BLaER1 treated with 17β-estradiol and CSF1 and Interleukin-3, amounts not matched to agents 10 nM and 100 nM (cell line): ENCODE data around the gene SPOCD1.

ENCODE experiments used
- H3K27ac ChIP-seq, 11 experiments: shearing (Covaris generic); formaldehyde crosslinking; 2 replicates each; pipeline ENCODE4 v1.8.1; 2022
- H3K27me3 ChIP-seq, 11 experiments: shearing (Covaris generic); formaldehyde crosslinking; 2 replicates each; pipeline ENCODE4 v1.8.1; 2022
- H3K36me3 ChIP-seq, 11 experiments: shearing (Covaris generic); formaldehyde crosslinking; 2 replicates each; pipeline ENCODE4 v1.8.1; 2022
- H3K4me1 ChIP-seq, 10 experiments: shearing (Covaris generic); formaldehyde crosslinking; 2 replicates each; pipeline ENCODE4 v1.8.1; 2022
- H3K4me2 ChIP-seq, 11 experiments: shearing (Covaris generic); formaldehyde crosslinking; 2 replicates each; pipeline ENCODE4 v1.8.1; 2022
- H3K4me3 ChIP-seq, 10 experiments: shearing (Covaris generic); formaldehyde crosslinking; 2 replicates each; pipeline ENCODE4 v1.8.1; 2022
- H3K9ac ChIP-seq, 11 experiments: shearing (Covaris generic); formaldehyde crosslinking; 2 replicates each; pipeline ENCODE4 v1.8.1; 2022
- H3K9me3 ChIP-seq, 11 experiments: shearing (Covaris generic); formaldehyde crosslinking; replicated peaks in 1 of 11; 2 replicates each; pipeline ENCODE4 v1.8.1; 2022
- H4K20me1 ChIP-seq, 11 experiments: shearing (Covaris generic); formaldehyde crosslinking; 2 replicates each; pipeline ENCODE4 v1.8.1; 2022
- Cebpa-rat ChIP-seq, 11 experiments: shearing (Covaris generic); IDR thresholded peaks; 2 replicates each; pipeline ENCODE4 v1.8.1; 2022

The SPOCD1 gene

DNA sequence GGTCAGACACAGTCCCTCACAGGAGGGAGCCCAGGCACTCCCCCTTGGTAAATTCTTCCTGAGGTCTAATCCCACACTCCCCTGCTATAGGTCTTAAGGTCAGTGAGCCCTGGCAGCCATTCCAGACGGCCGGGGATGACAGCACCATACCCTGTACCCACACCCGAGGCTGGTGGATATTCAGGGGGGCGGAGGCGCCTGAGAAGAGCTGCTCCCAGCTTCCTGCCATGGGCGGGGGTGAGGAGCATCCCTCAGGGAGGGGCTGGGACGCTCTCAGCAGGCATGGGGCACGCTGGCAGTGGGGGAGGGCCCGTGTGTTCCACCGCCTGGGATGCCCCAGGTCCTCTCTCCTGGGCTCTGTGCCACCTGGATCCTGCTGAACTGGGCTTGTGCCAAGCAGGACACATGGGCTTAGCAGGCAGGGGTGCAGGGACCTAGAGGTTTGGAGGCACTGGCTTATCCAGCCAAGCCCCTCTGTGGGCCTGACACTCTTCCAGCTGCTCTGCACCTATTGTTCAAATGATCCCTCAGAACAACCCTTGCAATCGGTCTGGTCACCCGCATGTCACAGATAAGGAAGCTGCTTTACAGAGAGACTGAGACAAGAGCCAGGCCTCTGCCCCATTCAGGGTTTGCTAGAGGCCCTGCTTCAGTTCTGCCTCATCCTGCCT is 46.0 kb downstream of the SPOCD1 start:
- H3K4me2 ChIP-seq = peak overlapping the region in 5 of 11 experiments; percentile 10 to 40 (median 24); a peak in 5 of 22 replicates
- TF ChIP-seq Cebpa-rat (IDR thresholded peaks at IDR 0.05) = no peak
- H4K20me1 ChIP-seq = peaks cover 0 to 63% (median 12%) of the 10 kb centered on the region in 11 experiments; a peak in 13 of 22 replicates
- H3K36me3 ChIP-seq = no peaks in the 10 kb centered on the region
- no peaks in the 10 kb centered on the region for H3K9me3 ChIP-seq
- no peak overlapping the region for H3K27ac ChIP-seq
- no peak overlapping the region for H3K9ac ChIP-seq
- no peak overlapping the region for H3K4me3 ChIP-seq
- H3K27me3 ChIP-seq = peaks cover 51 to 83% (median 64%) of the 10 kb centered on the region in 11 experiments
- H3K4me1 ChIP-seq = peaks cover 25 to 48% (median 40%) of the 10 kb centered on the region in 10 experiments

DNA sequence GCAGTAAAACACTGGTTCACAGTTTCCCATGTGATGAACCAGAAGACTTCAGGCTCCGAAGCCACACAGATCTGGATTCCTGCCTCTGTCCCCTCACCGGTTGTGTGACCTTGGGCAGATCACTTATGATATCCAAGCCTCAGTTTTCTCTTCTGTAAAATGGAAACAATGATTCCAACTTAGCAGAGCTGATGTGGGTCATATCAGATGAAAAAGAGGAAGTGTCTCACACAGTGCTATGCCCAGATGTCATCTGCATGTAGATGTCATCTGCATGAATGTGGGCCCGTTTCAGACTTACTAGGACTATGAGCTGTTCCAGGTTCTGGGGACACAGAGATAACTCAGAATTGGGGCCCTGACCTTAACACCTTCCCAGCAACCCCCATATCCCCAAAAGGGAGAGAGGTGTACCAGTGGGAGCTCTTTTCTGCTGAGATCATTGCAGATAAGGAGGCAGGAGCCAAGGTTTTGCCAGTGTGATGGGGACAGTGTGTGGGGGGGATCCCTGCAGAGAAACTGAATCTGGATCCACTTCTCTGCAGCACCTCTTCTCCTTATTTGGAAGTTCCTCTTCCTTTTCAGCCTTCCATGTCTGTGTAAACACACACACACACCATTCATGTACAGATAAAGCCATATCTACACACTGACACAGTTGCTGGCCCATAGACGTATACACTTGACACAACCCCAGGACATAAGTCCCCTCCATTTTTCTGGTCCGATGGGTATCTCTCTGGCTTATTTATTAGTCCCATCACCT is 46.7 kb downstream of the SPOCD1 start:
- Histone ChIP-seq H4K20me1 (peaks cover 0 to 69% (median 12%) of the 10 kb centered on the region in 11 experiments; a peak in 13 of 22 replicates), H3K27ac (no peak overlapping the region), H3K9me3 (no peaks in the 10 kb centered on the region), H3K4me3 (no peak overlapping the region), H3K36me3 (no peaks in the 10 kb centered on the region), H3K9ac (no peak overlapping the region), H3K27me3 (peaks cover 44 to 83% (median 63%) of the 10 kb centered on the region in 11 experiments), H3K4me2 (peak overlapping the region in 6 of 11 experiments; percentile 5 to 40 (median 20); a peak in 7 of 22 replicates), H3K4me1 (peaks cover 27 to 54% (median 46%) of the 10 kb centered on the region in 10 experiments)
- TF ChIP-seq Cebpa-rat (IDR thresholded peaks at IDR 0.05) = no peak

DNA sequence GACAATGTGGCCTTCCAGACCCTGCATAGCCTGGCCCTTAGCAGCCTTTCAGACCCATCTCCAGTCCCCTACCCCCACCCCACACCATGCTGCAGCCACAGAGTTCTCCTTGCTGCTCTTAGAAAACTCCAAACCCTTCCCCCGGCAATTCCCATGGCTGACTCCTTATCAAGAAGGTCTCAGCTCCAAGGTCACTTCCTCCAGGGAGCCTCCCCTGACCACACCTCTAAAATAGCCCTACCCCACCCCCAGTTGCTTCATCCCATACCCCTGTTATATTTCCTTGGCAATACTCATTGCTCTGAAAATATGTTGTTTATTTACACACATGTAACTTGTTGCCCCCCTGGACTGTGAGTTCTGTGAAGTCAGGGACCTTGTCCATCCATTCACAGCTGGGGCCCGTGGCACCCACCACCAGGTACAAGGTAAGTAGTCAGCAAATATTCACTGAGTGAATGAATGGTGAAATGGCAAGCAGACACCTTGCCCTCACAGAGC is 47.4 kb downstream of the SPOCD1 start:
- no peak for TF ChIP-seq Cebpa-rat (IDR thresholded peaks at IDR 0.05)
- peaks cover 28 to 57% (median 48%) of the 10 kb centered on the region in 10 experiments for H3K4me1 ChIP-seq
- no peak overlapping the region for H3K27ac ChIP-seq
- no peaks in the 10 kb centered on the region for H3K9me3 ChIP-seq
- no peak overlapping the region for H3K9ac ChIP-seq
- H3K4me3 ChIP-seq = no peak overlapping the region
- peaks cover 41 to 82% (median 60%) of the 10 kb centered on the region in 11 experiments for H3K27me3 ChIP-seq
- H3K4me2 ChIP-seq = no peak overlapping the region
- no peaks in the 10 kb centered on the region for H3K36me3 ChIP-seq
- peaks cover 0 to 69% (median 12%) of the 10 kb centered on the region in 11 experiments; a peak in 13 of 22 replicates for H4K20me1 ChIP-seq

DNA sequence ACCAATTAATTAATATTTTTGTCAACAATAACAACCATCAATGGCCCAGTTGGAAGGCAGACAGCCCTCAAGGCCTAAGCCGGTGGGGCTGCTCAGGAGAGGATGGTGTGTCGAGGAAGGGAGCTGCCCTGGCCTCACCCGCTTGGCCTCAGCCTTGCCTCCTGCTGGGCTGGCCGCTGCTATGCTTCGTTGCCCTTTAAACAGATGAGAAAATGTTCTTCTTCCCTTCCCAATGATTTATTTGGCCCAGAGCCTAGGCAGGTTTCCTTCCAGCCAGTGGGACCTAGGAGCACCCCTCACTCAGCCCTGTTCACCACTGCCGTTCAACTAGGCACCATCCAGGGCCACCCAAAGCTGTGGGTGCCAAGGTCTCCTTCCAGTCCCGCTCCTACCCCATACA is 48.6 kb downstream of the SPOCD1 start:
- H3K4me3 ChIP-seq = no peak overlapping the region
- H3K4me1 ChIP-seq = peaks cover 30 to 60% (median 47%) of the 10 kb centered on the region in 10 experiments
- H3K27me3 ChIP-seq = peaks cover 34 to 82% (median 55%) of the 10 kb centered on the region in 11 experiments
- H3K4me2 ChIP-seq = peak overlapping the region in 1 of 11 experiments; percentile 15; a peak in 3 of 22 replicates
- TF ChIP-seq Cebpa-rat (IDR thresholded peaks at IDR 0.05) = no peak
- no peaks in the 10 kb centered on the region for H3K9me3 ChIP-seq
- no peak overlapping the region for H3K27ac ChIP-seq
- H4K20me1 ChIP-seq = peaks cover 0 to 62% (median 5%) of the 10 kb centered on the region in 11 experiments; a peak in 13 of 22 replicates
- no peaks in the 10 kb centered on the region for H3K36me3 ChIP-seq
- no peak overlapping the region for H3K9ac ChIP-seq

DNA sequence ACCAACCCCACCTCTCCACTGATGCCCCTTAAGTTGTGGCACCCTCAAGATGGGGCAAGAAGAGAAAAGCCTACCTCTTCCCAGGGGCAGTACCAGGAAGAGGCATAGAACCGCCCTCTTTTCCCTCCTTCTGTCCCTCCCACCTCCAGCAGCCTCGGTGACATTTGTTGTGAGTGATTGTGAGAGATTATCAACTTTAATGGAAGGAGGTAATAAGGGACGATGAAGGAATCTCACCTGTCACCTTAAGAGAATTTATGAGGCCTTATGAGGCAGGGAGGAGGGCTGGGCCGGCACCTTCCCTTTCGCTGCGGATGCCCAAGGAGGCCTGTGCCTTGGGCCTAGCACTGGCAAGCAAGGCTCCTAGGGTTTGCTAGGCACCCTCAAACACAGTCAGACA is 50.3 kb downstream of the SPOCD1 start:
- no peak overlapping the region for H3K9ac ChIP-seq
- H4K20me1 ChIP-seq = peaks cover 0 to 57% (median 7%) of the 10 kb centered on the region in 11 experiments; a peak in 11 of 22 replicates
- H3K4me1 ChIP-seq = peaks cover 35 to 69% (median 56%) of the 10 kb centered on the region in 10 experiments
- H3K27ac ChIP-seq = no peak overlapping the region
- TF ChIP-seq Cebpa-rat (IDR thresholded peaks at IDR 0.05) = no peak
- H3K4me2 ChIP-seq = peak overlapping the region in 8 of 11 experiments; percentile 92 to 100 (median 99); a peak in 14 of 22 replicates
- H3K36me3 ChIP-seq = no peaks in the 10 kb centered on the region
- no peaks in the 10 kb centered on the region for H3K9me3 ChIP-seq
- H3K4me3 ChIP-seq = no peak overlapping the region
- peaks cover 17 to 76% (median 40%) of the 10 kb centered on the region in 11 experiments for H3K27me3 ChIP-seq

DNA sequence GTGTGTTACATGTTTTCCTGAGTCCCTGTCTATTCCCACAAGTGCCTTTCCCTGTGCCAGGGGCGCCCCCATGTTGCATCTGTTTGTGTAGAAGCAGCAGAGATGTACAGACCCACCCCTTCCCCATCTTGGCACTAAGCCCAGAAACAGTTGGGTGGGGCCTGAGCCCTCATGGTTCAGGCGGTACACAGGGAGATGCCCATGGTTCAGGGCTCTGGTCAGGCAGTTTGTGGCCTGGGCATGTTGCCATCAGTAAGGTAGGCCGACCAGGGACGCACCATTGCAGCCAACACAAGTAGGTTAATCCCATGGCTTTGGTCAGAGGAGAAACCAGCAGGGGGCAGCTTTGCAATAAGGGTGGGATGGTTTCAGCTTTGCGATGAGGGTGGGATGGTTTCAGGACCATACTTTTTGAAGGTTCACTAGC is 50.8 kb downstream of the SPOCD1 start:
- Histone ChIP-seq H3K4me1 (peaks cover 35 to 72% (median 59%) of the 10 kb centered on the region in 10 experiments), H3K4me2 (peak overlapping the region in 10 of 11 experiments; percentile 90 to 100 (median 99); a peak in 18 of 22 replicates), H3K27me3 (peaks cover 12 to 71% (median 36%) of the 10 kb centered on the region in 11 experiments; a peak in 20 of 22 replicates), H3K4me3 (no peak overlapping the region), H3K27ac (no peak overlapping the region), H4K20me1 (peaks cover 0 to 54% (median 8%) of the 10 kb centered on the region in 11 experiments; a peak in 11 of 22 replicates), H3K9ac (no peak overlapping the region), H3K9me3 (no peaks in the 10 kb centered on the region), H3K36me3 (no peaks in the 10 kb centered on the region)
- TF ChIP-seq Cebpa-rat (IDR thresholded peaks at IDR 0.05) = no peak

DNA sequence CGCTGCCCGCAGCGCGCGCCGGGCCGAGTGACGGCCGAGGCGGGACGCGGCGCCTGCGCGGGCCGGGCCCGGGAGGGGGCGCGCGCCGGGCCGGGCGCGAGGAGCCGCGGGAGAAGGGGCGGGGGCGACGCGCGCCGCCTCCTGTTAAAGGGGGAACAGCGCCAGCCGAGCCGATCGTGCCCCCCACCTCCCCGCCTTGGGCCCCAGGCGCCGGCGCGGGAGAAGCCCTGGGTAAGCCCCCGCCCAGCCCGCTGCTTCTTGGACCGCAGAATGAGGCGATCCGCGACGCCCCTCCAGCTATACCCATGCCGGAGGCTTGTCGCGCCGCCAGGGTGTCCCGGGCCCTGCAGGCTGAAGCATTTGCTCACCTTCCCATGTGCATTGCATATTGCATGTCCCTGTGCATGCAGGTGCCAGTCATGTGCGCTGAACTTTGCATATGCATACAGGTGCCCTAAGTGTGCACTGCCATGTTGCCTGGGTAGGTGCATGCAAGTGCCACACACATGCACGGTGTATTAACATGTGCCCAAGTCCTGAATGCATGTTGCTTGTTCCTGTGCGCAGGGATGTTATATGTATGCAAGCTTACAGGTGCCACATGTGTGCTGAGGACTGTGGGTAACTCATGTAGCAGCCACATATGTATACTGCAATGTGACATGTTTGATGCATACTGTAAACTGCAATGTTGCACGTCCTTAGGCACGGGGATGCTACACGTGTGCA is 51.3 kb downstream of the SPOCD1 start, which contains the start of gene ADGRB2:
Gene ADGRB2, minus strand, starts transcription at position 29 of the 729 bp plus-strand sequence. CDS start 7,119 bp downstream, outside the sequence.
- Histone ChIP-seq H3K9ac (peak within 1 kb of the TSS; percentile 40 to 82 (median 68); a peak in 19 of 22 replicates), H3K9me3 (no peaks in the 10 kb centered on the region), H3K4me2 (peak within 1 kb of the TSS; percentile 90 to 100 (median 99)), H3K4me1 (peaks cover 30 to 74% (median 62%) of the 10 kb centered on the region in 10 experiments), H3K4me3 (peak within 1 kb of the TSS; percentile 51 to 78 (median 69)), H3K27ac (peak within 1 kb of the TSS in 2 of 11 experiments; percentile 45; a peak in 2 of 22 replicates), H3K27me3 (peaks cover 9 to 68% (median 30%) of the 10 kb centered on the region in 11 experiments; a peak in 18 of 22 replicates), H4K20me1 (peaks cover 0 to 54% (median 12%) of the 10 kb centered on the region in 11 experiments; a peak in 11 of 22 replicates), H3K36me3 (no peaks in the 10 kb centered on the region)
- TF ChIP-seq Cebpa-rat (IDR thresholded peaks at IDR 0.05) = no peak
